Measurements from ENCODE around the gene UBE2N.

GRCh38 chr12:93370947-93371346, 70.8 kb downstream of the UBE2N start:
- TF ChIP-seq EZH2 (IDR thresholded peaks at IDR 0.05), result no peak
- no peak for TF ChIP-seq POLR2AphosphoS5 (IDR thresholded peaks at IDR 0.05; ENCODE audit: borderline replicate concordance, low read depth, low read length)
- TF ChIP-seq FOXP2 (optimal IDR thresholded peaks at IDR 0.05; ENCODE audit: control extremely low read depth, extremely low read length, insufficient read depth), result no peak

Measured in SK-N-MC (cell line).